ENCODE measurements around the gene NOS1. TPM values are rescaled to one million over a fixed set of nuclear protein-coding genes. Genes with fewer than 3 reads are reported as not detected.
"Not testable (repeated sequence)": the region's sequence is repeated elsewhere in the genome, so short reads cannot be mapped to it uniquely, and the experiment has no call there.

Gene NOS1
- total and polyA plus RNA-seq, 11 donors, result 0.01 to 0.40 (median 0.10) TPM; not detected in 1

DNA sequence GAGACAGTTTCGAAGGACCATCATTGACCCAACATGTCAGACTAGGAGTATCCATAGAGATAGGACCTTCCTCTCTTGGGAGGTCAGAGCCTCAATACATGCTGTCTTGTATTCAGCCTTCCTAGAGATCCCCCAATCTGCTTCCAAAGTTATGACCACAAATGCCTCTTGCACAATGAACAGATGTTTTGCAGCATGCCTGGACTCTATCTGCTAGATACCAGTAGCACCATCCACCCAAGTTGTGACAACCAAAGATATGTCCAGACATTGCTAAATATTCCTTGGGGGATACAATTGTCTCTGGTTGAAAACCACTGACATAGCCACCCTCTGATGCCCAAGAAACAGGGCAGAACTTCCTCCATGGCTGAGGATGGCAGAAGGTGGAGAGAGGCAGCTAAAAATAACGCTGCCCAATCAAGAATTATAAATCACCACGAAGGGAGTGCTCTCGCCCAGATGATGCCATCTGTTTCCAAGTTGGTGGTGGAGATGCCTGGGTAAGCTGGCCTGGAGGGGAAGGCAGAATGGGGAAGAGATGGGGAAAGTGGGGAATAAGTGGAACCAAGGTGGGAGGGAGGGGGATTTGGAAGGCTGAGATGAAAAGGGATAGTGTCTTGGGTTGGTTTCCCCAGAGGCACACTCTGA lies 42.9 kb upstream of the NOS1 start:
- ATAC-seq (no peak), DNase-seq (no peak)
- Histone ChIP-seq H3K27me3 (peaks cover 0 to 4% (median 0%) of the 10 kb centered on the region in 9 donors), H3K4me1 (peaks cover 0 to 9% (median 0%) of the 10 kb centered on the region in 12 donors), H3K4me3 (no peak overlapping the region), H3K9me3 (peaks cover 0 to 6% (median 0%) of the 10 kb centered on the region in 12 donors), H3K36me3 (no peaks in the 10 kb centered on the region), H3K27ac (no peak overlapping the region)
- intact Hi-C loops (cut with DNase I), result no loop called here
- TF ChIP-seq, protein P1, sequence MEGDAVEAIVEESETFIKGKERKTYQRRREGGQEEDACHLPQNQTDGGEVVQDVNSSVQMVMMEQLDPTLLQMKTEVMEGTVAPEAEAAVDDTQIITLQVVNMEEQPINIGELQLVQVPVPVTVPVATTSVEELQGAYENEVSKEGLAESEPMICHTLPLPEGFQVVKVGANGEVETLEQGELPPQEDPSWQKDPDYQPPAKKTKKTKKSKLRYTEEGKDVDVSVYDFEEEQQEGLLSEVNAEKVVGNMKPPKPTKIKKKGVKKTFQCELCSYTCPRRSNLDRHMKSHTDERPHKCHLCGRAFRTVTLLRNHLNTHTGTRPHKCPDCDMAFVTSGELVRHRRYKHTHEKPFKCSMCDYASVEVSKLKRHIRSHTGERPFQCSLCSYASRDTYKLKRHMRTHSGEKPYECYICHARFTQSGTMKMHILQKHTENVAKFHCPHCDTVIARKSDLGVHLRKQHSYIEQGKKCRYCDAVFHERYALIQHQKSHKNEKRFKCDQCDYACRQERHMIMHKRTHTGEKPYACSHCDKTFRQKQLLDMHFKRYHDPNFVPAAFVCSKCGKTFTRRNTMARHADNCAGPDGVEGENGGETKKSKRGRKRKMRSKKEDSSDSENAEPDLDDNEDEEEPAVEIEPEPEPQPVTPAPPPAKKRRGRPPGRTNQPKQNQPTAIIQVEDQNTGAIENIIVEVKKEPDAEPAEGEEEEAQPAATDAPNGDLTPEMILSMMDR (IDR thresholded peaks at IDR 0.05), result no peak
- no peak for TF ChIP-seq POLR2A (IDR thresholded peaks at IDR 0.05)
- WGBS, 4 donors, result 51 to 66% (median 63%) methylated on average over 4 of the region's 4 CpGs

DNA sequence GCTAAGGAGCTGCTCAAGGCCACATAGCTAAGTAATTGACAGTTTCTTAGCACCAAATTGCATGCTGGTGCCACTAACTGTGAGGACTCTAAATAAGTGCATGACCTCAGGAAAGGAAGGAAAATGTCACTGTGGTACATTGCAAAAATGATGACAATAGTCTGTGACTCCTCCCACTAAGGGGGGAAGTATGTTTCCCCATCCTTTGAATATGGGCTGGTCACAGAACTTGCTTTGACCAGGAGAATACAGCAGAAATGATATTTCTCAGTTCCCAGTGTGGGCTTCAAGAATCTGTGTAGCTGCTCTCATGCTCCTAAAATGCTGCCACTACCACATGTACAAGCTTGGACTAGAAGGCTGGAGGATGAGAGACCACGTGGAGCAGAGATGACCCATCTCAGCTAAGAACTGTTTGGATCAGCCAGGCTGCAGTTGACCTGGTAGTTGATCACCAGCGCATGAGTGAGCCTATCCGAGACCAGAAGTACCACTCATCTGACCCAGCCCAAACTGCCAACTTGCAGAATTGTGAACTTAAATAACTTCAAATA lies 42.2 kb upstream of the NOS1 start:
- H3K4me1 ChIP-seq, result peaks cover 0 to 9% (median 0%) of the 10 kb centered on the region in 12 donors
- peaks cover 0 to 4% (median 0%) of the 10 kb centered on the region in 9 donors for H3K27me3 ChIP-seq
- no peak for DNase-seq
- no peak overlapping the region for H3K4me3 ChIP-seq
- no peak for TF ChIP-seq POLR2A (IDR thresholded peaks at IDR 0.05)
- TF ChIP-seq, protein P1 (IDR thresholded peaks at IDR 0.05), result no peak
- no peaks in the 10 kb centered on the region for H3K36me3 ChIP-seq
- peaks cover 0 to 8% (median 0%) of the 10 kb centered on the region in 12 donors for H3K9me3 ChIP-seq
- no peak overlapping the region for H3K27ac ChIP-seq
- intact Hi-C loops (cut with DNase I), result no loop called here
- 80 to 86% (median 85%) methylated on average over 2 to 3 of the region's 3 CpGs for WGBS, 4 donors
- ATAC-seq, result no peak

DNA sequence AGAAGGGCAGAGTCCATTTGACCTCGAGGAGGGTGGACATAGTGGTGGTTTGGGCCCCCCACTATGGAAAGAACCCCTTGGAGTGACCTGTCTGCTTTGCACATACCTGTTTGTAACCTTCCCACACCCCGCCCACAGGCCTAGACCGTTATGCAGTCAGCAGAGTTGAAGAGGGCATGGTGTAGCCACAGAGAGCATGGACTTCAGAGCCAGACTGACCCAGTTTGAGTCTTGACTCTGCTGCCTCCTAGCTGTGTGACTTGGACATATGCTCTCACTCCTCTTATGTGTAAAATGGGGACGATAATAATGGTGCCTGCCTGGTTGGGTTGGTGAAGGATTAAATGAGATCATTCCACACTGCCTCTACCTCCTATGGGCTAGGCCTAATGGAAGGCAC lies 40.9 kb upstream of the NOS1 start:
- no peak for TF ChIP-seq POLR2A (IDR thresholded peaks at IDR 0.05)
- TF ChIP-seq, protein P1 (IDR thresholded peaks at IDR 0.05), result no peak
- H3K4me1 ChIP-seq, result no peaks in the 10 kb centered on the region
- H3K4me3 ChIP-seq, result no peak overlapping the region
- no peaks in the 10 kb centered on the region for H3K36me3 ChIP-seq
- WGBS, 4 donors, result 52 to 67% (median 57%) methylated on average over 3 to 4 of the region's 4 CpGs
- H3K27me3 ChIP-seq, result peaks cover 0 to 4% (median 0%) of the 10 kb centered on the region in 9 donors
- ATAC-seq, result no peak
- no peak for DNase-seq
- peaks cover 0 to 8% (median 0%) of the 10 kb centered on the region in 12 donors for H3K9me3 ChIP-seq
- intact Hi-C loops (cut with DNase I), result no loop called here
- no peak overlapping the region for H3K27ac ChIP-seq

DNA sequence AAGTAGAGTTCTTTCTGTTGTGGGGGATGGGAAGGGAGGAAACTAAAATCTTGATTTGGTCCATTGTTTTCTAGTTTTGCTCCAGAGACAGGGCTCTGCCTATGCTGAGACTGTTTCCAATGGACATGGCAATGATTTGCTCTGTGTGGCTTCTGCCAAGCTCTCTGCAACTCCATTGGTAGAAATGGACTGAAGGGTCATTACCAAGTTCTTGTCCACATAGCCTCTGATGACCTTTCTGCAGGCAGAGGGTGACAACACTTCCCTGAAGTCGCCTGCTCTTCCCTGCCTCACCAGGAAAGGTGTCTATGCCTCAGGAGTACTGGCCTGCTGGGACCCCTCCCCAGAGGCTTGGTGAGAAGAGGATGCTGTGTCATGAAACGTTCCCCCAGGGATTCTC lies 39.5 kb upstream of the NOS1 start:
- peaks cover 0 to under 1% (median 0%) of the 10 kb centered on the region in 9 donors for H3K27me3 ChIP-seq
- no peaks in the 10 kb centered on the region for H3K4me1 ChIP-seq
- H3K9me3 ChIP-seq, result peaks cover 0 to 12% (median 0%) of the 10 kb centered on the region in 12 donors
- DNase-seq (no peak), ATAC-seq (no peak)
- 34 to 56% (median 38%) methylated on average over 2 of the region's 2 CpGs for WGBS, 4 donors
- H3K27ac ChIP-seq, result no peak overlapping the region
- intact Hi-C loops (cut with DNase I), result no loop called here
- H3K36me3 ChIP-seq, result no peaks in the 10 kb centered on the region
- H3K4me3 ChIP-seq, result no peak overlapping the region
- no peak for TF ChIP-seq POLR2A (IDR thresholded peaks at IDR 0.05)
- TF ChIP-seq, protein P1 (IDR thresholded peaks at IDR 0.05), result no peak

DNA sequence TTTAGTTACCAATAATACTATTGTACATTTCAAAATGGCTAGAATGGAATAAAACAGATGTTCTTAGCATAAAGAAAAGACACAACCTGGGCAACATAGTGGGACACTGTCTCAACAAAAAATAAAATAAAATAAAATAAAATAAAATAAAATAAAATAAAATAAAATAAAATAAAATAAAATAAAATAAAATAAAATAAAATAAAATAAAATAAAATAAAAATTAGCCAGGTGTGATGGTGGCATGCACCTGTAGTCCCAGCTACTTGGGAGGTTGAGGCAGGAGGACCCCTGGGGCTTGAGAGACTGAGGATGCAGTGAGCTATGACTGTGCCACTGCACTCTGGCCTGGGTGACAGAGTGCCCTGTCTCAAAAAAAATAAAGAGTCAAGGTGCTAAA lies 37.1 kb upstream of the NOS1 start:
- ATAC-seq; H3K36me3 ChIP-seq; H3K4me1 ChIP-seq; H3K27ac ChIP-seq; DNase-seq; intact Hi-C loops (cut with DNase I); H3K27me3 ChIP-seq; H3K4me3 ChIP-seq: not testable (repeated sequence)
- H3K9me3 ChIP-seq, result peaks cover 0 to 11% (median 0%) of the 10 kb centered on the region in 12 donors
